Stimulated activated CD4-positive, alpha-beta T cell treated with anti-CD3 and anti-CD28 coated beads, Interleukin-1b, Interleukin-23, amount 100 ng/mL, for 4 hours (primary cell): Measurements from ENCODE around the gene RPL29.

Experiments used
- DNase-seq, 2 donors: peaks; one replicate each; pipeline ENCODE4 v3.0.0-alpha.2; 2020; ENCODE audit warnings: low read depth in 2 of 2

The RPL29 gene

GRCh38 chr3:51947215-51947900 lies 48.3 kb downstream of the RPL29 start:
- DNase-seq = no peak

GRCh38 chr3:51946796-51947195 lies 48.9 kb downstream of the RPL29 start:
- DNase-seq = no peak

- no peak for DNase-seq
Observed at GRCh38 chr3:51945926-51946705, 49.6 kb downstream of the RPL29 start.

- no peak for DNase-seq
Observed at GRCh38 chr3:51945031-51945840, 50.5 kb downstream of the RPL29 start.

GRCh38 chr3:51944451-51945021 lies 51.2 kb downstream of the RPL29 start:
- DNase-seq = no peak
